Activated CD4-positive, alpha-beta T cell treated with anti-CD3 and anti-CD28 coated beads, Interleukin-2, amount 50 U/mL, for 4 hours (primary cell): Measurements from ENCODE around the gene TFCP2L1.
"Not testable (repeated sequence)": the region's sequence is repeated elsewhere in the genome, so short reads cannot be mapped to it uniquely, and the experiment has no call there.

Source experiments
- DNase-seq, 2 experiments: peaks; one replicate each; pipeline ENCODE4 v3.0.0-alpha.2; 2020

TFCP2L1 gene

GRCh38 chr2:121284463-121285449 is at the start of gene TFCP2L1:
Gene TFCP2L1 (minus strand): TSS chr2:121285202. CDS start chr2:121285109, 93 bp downstream.
- no peak for DNase-seq

- DNase-seq = no peak
Observed at GRCh38 chr2:121333834-121334558, 49.0 kb upstream of the TFCP2L1 start.

GRCh38 chr2:121333231-121333630 is 48.2 kb upstream of the TFCP2L1 start:
- no peak for DNase-seq

- not testable (repeated sequence) for DNase-seq
Observed at GRCh38 chr2:121331324-121331723, 46.3 kb upstream of the TFCP2L1 start.

GRCh38 chr2:121330921-121331320 is 45.9 kb upstream of the TFCP2L1 start:
- no peak for DNase-seq

GRCh38 chr2:121329786-121330185 is 44.8 kb upstream of the TFCP2L1 start:
- no peak for DNase-seq

- DNase-seq = no peak
Observed at GRCh38 chr2:121326628-121327027, 41.6 kb upstream of the TFCP2L1 start.

- DNase-seq = no peak
Observed at GRCh38 chr2:121324601-121325000, 39.6 kb upstream of the TFCP2L1 start.

GRCh38 chr2:121321476-121321875 is 36.5 kb upstream of the TFCP2L1 start:
- DNase-seq = no peak

- DNase-seq = no peak
Observed at GRCh38 chr2:121319941-121320340, 34.9 kb upstream of the TFCP2L1 start.

GRCh38 chr2:121316986-121317385 is 32.0 kb upstream of the TFCP2L1 start:
- DNase-seq = no peak

- not testable (repeated sequence) for DNase-seq
Observed at GRCh38 chr2:121313701-121314100, 28.7 kb upstream of the TFCP2L1 start.

- DNase-seq = no peak
Observed at GRCh38 chr2:121309801-121310200, 24.8 kb upstream of the TFCP2L1 start.

- DNase-seq = no peak
Observed at GRCh38 chr2:121309323-121309722, 24.3 kb upstream of the TFCP2L1 start.

- DNase-seq = no peak
Observed at GRCh38 chr2:121307048-121307447, 22.0 kb upstream of the TFCP2L1 start.

- no peak for DNase-seq
Observed at GRCh38 chr2:121304941-121305340, 19.9 kb upstream of the TFCP2L1 start.

- no peak for DNase-seq
Observed at GRCh38 chr2:121303531-121304263, 18.7 kb upstream of the TFCP2L1 start.

GRCh38 chr2:121301190-121301589 is 16.2 kb upstream of the TFCP2L1 start:
- not testable (repeated sequence) for DNase-seq

GRCh38 chr2:121298476-121298875 is 13.5 kb upstream of the TFCP2L1 start:
- no peak for DNase-seq

- DNase-seq = not testable (repeated sequence)
Observed at GRCh38 chr2:121297866-121298265, 12.9 kb upstream of the TFCP2L1 start.

- no peak for DNase-seq
Observed at GRCh38 chr2:121297217-121297830, 12.3 kb upstream of the TFCP2L1 start.

GRCh38 chr2:121295911-121296650 is 11.1 kb upstream of the TFCP2L1 start:
- no peak for DNase-seq
